Vagina (tissue), 2 donors: Measurements from ENCODE around the gene DGKB.

ENCODE experiments used
- POLR2A ChIP-seq, 2 donors: fragments of 450-650 bp; IDR thresholded peaks; one replicate each; pipeline ENCODE4 v1.6.1; 2017; ENCODE audit warnings: antibody characterized with exemption in 2 of 2, mild to moderate bottlenecking in 2 of 2, moderate library complexity in 2 of 2
- TF ChIP-seq, protein P1 (sequence below), 3 experiments: fragments of 450-650 bp in 2 of 3; fragments of 200-600 bp in 1 of 3; sonication (generic) in 1 of 3; IDR thresholded peaks; one replicate each; pipeline ENCODE4 v1.5.1; 2017 to 2019; ENCODE audit warnings: antibody characterized with exemption in 3 of 3, mild to moderate bottlenecking in 2 of 3, moderate library complexity in 2 of 3

- TF ChIP-seq, protein P1, sequence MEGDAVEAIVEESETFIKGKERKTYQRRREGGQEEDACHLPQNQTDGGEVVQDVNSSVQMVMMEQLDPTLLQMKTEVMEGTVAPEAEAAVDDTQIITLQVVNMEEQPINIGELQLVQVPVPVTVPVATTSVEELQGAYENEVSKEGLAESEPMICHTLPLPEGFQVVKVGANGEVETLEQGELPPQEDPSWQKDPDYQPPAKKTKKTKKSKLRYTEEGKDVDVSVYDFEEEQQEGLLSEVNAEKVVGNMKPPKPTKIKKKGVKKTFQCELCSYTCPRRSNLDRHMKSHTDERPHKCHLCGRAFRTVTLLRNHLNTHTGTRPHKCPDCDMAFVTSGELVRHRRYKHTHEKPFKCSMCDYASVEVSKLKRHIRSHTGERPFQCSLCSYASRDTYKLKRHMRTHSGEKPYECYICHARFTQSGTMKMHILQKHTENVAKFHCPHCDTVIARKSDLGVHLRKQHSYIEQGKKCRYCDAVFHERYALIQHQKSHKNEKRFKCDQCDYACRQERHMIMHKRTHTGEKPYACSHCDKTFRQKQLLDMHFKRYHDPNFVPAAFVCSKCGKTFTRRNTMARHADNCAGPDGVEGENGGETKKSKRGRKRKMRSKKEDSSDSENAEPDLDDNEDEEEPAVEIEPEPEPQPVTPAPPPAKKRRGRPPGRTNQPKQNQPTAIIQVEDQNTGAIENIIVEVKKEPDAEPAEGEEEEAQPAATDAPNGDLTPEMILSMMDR (IDR thresholded peaks at IDR 0.05) = no peak
- TF ChIP-seq POLR2A (IDR thresholded peaks at IDR 0.05) = no peak
Observed at GRCh38 chr7:14870394-14870793, 32.2 kb downstream of the DGKB start.
